Measurements from ENCODE around the gene FRMD4A.
"Not testable (repeated sequence)": the region's sequence is repeated elsewhere in the genome, so short reads cannot be mapped to it uniquely, and the experiment has no call there.

The FRMD4A gene

GRCh38 chr10:13908475-13908874, 422.2 kb downstream of the FRMD4A start:
- FAIRE-seq (no peak), DNase-seq (ENCODE audit: insufficient read length, low spot score) (no peak)
- TF ChIP-seq, protein P1, sequence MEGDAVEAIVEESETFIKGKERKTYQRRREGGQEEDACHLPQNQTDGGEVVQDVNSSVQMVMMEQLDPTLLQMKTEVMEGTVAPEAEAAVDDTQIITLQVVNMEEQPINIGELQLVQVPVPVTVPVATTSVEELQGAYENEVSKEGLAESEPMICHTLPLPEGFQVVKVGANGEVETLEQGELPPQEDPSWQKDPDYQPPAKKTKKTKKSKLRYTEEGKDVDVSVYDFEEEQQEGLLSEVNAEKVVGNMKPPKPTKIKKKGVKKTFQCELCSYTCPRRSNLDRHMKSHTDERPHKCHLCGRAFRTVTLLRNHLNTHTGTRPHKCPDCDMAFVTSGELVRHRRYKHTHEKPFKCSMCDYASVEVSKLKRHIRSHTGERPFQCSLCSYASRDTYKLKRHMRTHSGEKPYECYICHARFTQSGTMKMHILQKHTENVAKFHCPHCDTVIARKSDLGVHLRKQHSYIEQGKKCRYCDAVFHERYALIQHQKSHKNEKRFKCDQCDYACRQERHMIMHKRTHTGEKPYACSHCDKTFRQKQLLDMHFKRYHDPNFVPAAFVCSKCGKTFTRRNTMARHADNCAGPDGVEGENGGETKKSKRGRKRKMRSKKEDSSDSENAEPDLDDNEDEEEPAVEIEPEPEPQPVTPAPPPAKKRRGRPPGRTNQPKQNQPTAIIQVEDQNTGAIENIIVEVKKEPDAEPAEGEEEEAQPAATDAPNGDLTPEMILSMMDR (IDR thresholded peaks at IDR 0.05; ENCODE audit: insufficient read depth, missing control alignments) = no peak

- no peak for FAIRE-seq
These were observed 423.2 kb downstream of the FRMD4A start for GRCh38 chr10:13907570-13907969.

DNA sequence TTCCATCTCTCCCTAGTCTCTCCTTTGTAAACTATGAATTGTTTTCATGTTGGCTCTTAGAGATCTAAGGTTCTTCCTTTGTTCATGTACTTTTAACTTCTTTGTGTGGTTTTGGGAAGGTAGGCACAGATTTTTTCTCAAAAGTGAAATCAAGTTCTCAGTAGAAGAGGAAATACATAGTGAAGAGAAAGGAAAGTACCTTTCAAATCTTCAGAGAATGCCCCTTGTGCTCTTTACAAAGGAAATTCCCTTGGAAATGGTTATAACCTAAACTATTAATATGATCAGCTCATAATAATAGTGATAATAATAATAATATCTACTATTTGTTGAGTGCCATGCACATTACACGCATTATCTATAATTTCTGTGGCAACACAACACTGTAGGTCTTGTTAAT, 425.4 kb downstream of the FRMD4A start:
- FAIRE-seq = no peak
- TF ChIP-seq, protein P1 (IDR thresholded peaks at IDR 0.05; ENCODE audit: insufficient read depth, missing control alignments) = no peak
- DNase-seq (ENCODE audit: insufficient read length, low spot score) = no peak

More at GRCh38 chr10:13907570-13907969, 423.2 kb downstream of the FRMD4A start:
- no peak for DNase-seq (ENCODE audit: insufficient read length, low spot score)
- TF ChIP-seq, protein P1 (IDR thresholded peaks at IDR 0.05; ENCODE audit: insufficient read depth, missing control alignments) = no peak

GRCh38 chr10:13904064-13904463, 426.7 kb downstream of the FRMD4A start:
- TF ChIP-seq, protein P1 (IDR thresholded peaks at IDR 0.05; ENCODE audit: insufficient read depth, missing control alignments) = no peak
- FAIRE-seq = no peak
- no peak for DNase-seq (ENCODE audit: insufficient read length, low spot score)

GRCh38 chr10:13902868-13903587, 427.7 kb downstream of the FRMD4A start:
- DNase-seq (ENCODE audit: insufficient read length, low spot score) = no peak
- FAIRE-seq = no peak
- TF ChIP-seq, protein P1 (IDR thresholded peaks at IDR 0.05; ENCODE audit: insufficient read depth, missing control alignments) = no peak

- no peak for DNase-seq (ENCODE audit: insufficient read length, low spot score)
- FAIRE-seq = no peak
- TF ChIP-seq, protein P1 (IDR thresholded peaks at IDR 0.05; ENCODE audit: insufficient read depth, missing control alignments) = no peak
These were observed 430.8 kb downstream of the FRMD4A start for GRCh38 chr10:13899941-13900340.

DNA sequence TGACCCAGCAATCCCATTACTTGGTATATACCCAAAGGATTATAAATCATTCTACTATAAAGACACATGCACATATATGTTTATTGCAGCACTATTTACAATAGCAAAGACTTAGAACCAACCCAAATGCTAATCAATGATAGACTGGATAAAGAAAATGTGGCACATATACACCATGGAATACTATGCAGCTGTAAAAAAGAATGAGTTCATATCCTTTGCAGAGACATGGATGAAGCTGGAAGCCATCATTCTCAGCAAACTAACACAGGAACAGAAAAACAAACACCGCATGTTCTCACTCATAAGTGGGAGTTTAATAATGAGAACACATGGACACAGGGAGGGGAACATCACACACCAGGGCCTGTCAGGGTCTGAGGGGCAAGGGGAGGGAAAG, 434.6 kb downstream of the FRMD4A start:
- not testable (repeated sequence) for FAIRE-seq; DNase-seq (ENCODE audit: insufficient read length, low spot score)

Measured in D721Med (cell line).